Transverse colon (tissue), 4 donors: ENCODE results near the gene MTERF4.

ENCODE experiments used
- POLR2A ChIP-seq: fragments of 450-650 bp; IDR thresholded peaks from one replicate; pipeline ENCODE4 v1.6.1; 2016; ENCODE audit warnings: antibody characterized with exemption, mild to moderate bottlenecking, moderate library complexity
- POLR2AphosphoS5 ChIP-seq, 3 donors: sonication (generic); formaldehyde crosslinking; IDR thresholded peaks; one replicate each; pipeline ENCODE4 v1.6.1; 2016; ENCODE audit warnings: antibody characterized with exemption in 3 of 3
- TF ChIP-seq, protein P1 (sequence below), 5 experiments: fragments of 200-600 bp in 3 of 5; fragments of 450-650 bp in 2 of 5; sonication (generic) in 3 of 5; IDR thresholded peaks; 1 replicate in 2 of 5; 2 replicates in 3 of 5; pipeline ENCODE4 v1.5.1; 2016 to 2017; ENCODE audit warnings: antibody characterized with exemption in 5 of 5, inconsistent platforms in 3 of 5, mild to moderate bottlenecking in 2 of 5, moderate library complexity in 1 of 5

DNA sequence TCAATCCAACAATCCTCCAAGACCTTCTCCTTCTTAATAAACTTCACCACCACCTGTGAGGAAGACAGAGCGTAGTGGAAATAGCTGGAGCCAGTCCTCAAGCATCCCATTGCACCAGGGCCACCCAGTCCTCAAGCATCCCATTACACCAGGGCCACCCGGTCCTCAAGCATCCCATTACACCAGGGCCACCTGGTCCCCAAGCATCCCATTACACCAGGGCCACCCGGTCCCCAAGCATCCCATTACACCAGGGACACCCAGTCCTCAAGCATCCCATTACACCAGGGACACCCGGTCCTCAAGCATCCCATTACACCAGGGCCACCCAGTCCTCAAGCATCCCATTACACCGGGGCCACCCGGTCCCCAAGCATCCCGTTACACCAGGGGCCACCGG lies 13.3 kb upstream of the MTERF4 start:
- no peak for TF ChIP-seq POLR2A
- TF ChIP-seq, protein P1, sequence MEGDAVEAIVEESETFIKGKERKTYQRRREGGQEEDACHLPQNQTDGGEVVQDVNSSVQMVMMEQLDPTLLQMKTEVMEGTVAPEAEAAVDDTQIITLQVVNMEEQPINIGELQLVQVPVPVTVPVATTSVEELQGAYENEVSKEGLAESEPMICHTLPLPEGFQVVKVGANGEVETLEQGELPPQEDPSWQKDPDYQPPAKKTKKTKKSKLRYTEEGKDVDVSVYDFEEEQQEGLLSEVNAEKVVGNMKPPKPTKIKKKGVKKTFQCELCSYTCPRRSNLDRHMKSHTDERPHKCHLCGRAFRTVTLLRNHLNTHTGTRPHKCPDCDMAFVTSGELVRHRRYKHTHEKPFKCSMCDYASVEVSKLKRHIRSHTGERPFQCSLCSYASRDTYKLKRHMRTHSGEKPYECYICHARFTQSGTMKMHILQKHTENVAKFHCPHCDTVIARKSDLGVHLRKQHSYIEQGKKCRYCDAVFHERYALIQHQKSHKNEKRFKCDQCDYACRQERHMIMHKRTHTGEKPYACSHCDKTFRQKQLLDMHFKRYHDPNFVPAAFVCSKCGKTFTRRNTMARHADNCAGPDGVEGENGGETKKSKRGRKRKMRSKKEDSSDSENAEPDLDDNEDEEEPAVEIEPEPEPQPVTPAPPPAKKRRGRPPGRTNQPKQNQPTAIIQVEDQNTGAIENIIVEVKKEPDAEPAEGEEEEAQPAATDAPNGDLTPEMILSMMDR (IDR thresholded peaks at IDR 0.05) = no peak
- TF ChIP-seq POLR2AphosphoS5 (IDR thresholded peaks at IDR 0.05) = no peak
